GM06990 (cell line): ENCODE data around the gene PCDH19.

Experiments used
- DNase-seq: peaks from one replicate; pipeline ENCODE4 v3.0.0-alpha.2; 2011; ENCODE audit not compliant: insufficient read length; ENCODE audit errors: extremely low read depth
- H3K27me3 ChIP-seq: replicated peaks from 2 replicates; pipeline ENCODE4 v1.6.0; 2011; ENCODE audit warnings: low read length; ENCODE audit not compliant: control insufficient read depth, insufficient read depth
- H3K36me3 ChIP-seq: 2 replicates; pipeline ENCODE4 v1.5.1; 2011; ENCODE audit warnings: low read length; ENCODE audit not compliant: control insufficient read depth, insufficient read depth
- H3K4me3 ChIP-seq: replicated peaks from 2 replicates; pipeline ENCODE4 v1.5.1; 2011; ENCODE audit warnings: low read depth, mild to moderate bottlenecking, control low read depth, low read length
- TF ChIP-seq, protein P1 (sequence below): IDR thresholded peaks from 2 replicates; pipeline ENCODE4 v1.5.1; 2011; ENCODE audit warnings: low read length, control low read depth, mild to moderate bottlenecking, inconsistent platforms; ENCODE audit not compliant: insufficient read depth, poor library complexity, severe bottlenecking

The PCDH19 gene

DNA sequence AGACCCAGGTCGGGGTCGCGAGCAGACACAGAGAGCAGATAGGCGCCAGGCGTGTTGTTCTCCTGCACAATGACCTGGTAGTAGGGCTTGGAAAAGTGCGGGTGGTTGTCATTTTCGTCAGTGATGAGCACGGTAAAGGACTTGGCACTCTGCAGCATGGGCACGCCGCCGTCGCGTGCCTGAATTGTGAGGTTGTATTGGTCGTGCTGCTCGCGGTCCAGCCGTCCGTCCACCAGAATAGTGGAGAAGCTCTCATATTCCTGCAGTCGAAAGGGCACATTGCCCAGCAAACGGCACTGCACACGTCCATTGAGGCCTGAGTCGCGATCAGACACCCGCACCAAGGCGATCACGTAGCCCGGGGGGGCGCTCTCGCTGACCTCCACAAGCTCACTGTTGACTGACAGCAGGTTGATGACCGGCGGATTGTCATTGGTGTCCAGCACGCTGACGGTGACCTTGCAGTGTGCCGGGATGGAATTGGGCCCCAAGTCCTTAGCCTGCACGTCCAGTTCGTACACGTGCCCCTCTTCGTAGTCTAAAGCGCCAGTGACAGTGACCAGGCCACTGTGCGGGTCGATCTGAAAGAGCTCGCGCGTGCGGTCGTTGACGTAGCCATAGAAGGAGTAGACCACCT lies 2.8 kb downstream of the PCDH19 start:
- Histone ChIP-seq H3K36me3 (no peaks in the 10 kb centered on the region), H3K27me3 (no peaks in the 10 kb centered on the region), H3K4me3 (no peak overlapping the region)
- DNase-seq: no peak
- TF ChIP-seq, protein P1, sequence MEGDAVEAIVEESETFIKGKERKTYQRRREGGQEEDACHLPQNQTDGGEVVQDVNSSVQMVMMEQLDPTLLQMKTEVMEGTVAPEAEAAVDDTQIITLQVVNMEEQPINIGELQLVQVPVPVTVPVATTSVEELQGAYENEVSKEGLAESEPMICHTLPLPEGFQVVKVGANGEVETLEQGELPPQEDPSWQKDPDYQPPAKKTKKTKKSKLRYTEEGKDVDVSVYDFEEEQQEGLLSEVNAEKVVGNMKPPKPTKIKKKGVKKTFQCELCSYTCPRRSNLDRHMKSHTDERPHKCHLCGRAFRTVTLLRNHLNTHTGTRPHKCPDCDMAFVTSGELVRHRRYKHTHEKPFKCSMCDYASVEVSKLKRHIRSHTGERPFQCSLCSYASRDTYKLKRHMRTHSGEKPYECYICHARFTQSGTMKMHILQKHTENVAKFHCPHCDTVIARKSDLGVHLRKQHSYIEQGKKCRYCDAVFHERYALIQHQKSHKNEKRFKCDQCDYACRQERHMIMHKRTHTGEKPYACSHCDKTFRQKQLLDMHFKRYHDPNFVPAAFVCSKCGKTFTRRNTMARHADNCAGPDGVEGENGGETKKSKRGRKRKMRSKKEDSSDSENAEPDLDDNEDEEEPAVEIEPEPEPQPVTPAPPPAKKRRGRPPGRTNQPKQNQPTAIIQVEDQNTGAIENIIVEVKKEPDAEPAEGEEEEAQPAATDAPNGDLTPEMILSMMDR: no peak

DNA sequence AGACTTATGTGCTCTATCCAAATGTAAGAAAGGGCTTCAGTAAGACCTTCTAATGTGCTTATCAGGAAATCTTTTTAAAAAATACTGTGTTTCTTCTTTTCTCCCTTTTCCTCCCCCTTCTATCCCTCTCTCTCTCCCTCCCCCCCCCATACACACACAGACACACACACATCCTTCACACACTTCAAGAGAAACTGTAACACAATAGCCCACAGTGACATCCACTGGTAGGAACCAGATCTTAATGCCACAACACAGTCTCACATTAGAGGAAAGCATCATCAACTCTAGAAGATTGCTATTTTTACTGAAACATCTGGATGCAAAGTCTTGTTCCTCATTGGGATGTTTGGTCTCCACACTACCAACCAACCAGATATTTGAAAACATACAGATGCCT lies 4.6 kb downstream of the PCDH19 start:
- DNase-seq: no peak
- Histone ChIP-seq H3K4me3 (no peak overlapping the region), H3K27me3 (no peaks in the 10 kb centered on the region), H3K36me3 (no peaks in the 10 kb centered on the region)
- TF ChIP-seq, protein P1: no peak

DNA sequence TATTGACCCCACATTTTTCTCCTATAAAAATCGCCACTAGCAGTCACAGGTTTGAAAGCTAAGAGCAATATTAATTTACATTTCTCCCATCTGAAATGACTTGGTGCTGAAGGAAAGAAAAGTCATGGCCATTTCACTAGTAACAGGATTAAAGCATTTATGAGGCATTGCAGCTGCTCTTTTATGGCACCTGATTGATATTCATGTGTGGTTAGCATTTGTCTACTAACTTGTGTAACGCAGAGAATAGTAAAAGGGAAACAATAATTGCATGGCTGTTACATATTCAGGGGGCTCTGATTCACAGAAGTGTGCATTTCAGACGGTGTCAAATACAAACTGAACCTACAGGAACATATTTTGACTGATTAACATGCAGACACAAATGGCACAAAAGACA lies 5.2 kb downstream of the PCDH19 start:
- H3K36me3 ChIP-seq: no peaks in the 10 kb centered on the region
- no peak overlapping the region for H3K4me3 ChIP-seq
- no peak for DNase-seq
- no peaks in the 10 kb centered on the region for H3K27me3 ChIP-seq
- TF ChIP-seq, protein P1: no peak

DNA sequence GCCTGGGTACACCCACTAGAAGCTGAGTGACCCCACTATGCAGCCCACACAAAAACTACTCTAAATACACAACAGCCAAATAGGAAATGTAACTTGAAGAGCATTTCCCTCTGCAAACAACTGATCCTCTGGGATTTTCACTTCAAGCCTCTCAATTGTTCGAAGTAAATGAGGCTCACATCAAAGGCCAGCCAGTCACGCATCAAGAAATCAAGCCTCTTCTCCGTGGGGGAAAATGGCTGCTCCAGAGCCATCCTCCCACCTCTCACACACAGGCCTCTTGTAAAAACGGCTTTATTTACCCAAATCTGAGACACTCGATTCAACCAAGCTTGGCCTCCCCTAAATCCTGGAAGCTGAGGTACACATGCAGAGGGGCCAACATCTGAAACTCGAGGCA lies 14.3 kb downstream of the PCDH19 start:
- TF ChIP-seq, protein P1: no peak
- Histone ChIP-seq H3K4me3 (no peak overlapping the region), H3K36me3 (no peaks in the 10 kb centered on the region), H3K27me3 (no peaks in the 10 kb centered on the region)
- no peak for DNase-seq

DNA sequence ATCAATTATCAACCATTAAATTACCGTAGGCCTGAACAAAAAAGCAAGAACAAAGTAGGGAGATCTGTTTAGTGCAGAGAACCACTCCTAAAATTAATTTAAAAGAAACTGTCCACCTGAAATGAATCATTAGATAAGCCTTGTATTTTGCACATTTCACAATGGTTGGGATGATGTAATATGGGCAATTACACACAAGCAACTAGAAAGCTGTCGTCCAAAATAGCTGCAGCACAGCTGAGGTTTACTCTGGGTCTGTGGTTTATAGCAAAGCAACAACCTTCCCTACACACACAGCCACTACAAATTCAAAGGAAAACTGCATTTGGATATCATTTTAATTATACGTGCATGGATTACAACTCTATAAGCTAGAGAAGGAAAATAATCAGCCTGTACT lies 28.5 kb downstream of the PCDH19 start:
- no peak for DNase-seq
- TF ChIP-seq, protein P1: no peak

More for the DNA sequence above, 28.5 kb downstream of the PCDH19 start:
- H3K4me3 ChIP-seq: no peak overlapping the region
- H3K36me3 ChIP-seq: no peaks in the 10 kb centered on the region
- no peaks in the 10 kb centered on the region for H3K27me3 ChIP-seq
